PFSK-1 (cell line): ENCODE measurements around the gene CTXN3.

Experiments used
- FOXP2 ChIP-seq: optimal IDR thresholded peaks from 2 replicates; pipeline ENCODE3; 2011; ENCODE audit warnings: borderline replicate concordance, control low read depth, inconsistent platforms; ENCODE audit not compliant: insufficient read depth; ENCODE audit errors: extremely low read length, extremely low read depth
- POLR2AphosphoS5 ChIP-seq: IDR thresholded peaks from 2 replicates; pipeline ENCODE4 v1.6.1; 2012; ENCODE audit warnings: low read depth, mild to moderate bottlenecking, control low read depth, low read length, moderate library complexity
- REST ChIP-seq, 2 experiments: IDR thresholded peaks; 2 replicates each; pipeline versions ENCODE4 v1.6.1 to v1.8.0; 2011 to 2012; ENCODE audit warnings: low read depth in 2 of 2, low read length in 2 of 2, control low read depth in 1 of 2, inconsistent platforms in 1 of 2, mild to moderate bottlenecking in 1 of 2, moderate library complexity in 1 of 2; ENCODE audit not compliant: insufficient read depth in 1 of 2
- SIN3A ChIP-seq: IDR thresholded peaks from 2 replicates; pipeline ENCODE4 v1.6.1; 2012; ENCODE audit warnings: mild to moderate bottlenecking, low read length, moderate library complexity, borderline replicate concordance; ENCODE audit not compliant: insufficient read depth
- TAF1 ChIP-seq: IDR thresholded peaks from 2 replicates; pipeline ENCODE4 v1.6.1; 2012; ENCODE audit warnings: low read length, control low read depth, borderline replicate concordance; ENCODE audit not compliant: insufficient read depth

CTXN3 gene

GRCh38 chr5:127667926-127668325 lies 19.0 kb downstream of the CTXN3 start:
- TF ChIP-seq REST (IDR thresholded peaks at IDR 0.05; ENCODE audit: insufficient read depth in 1 of 2, low read depth in 2 of 2, low read length in 2 of 2) (no peak), SIN3A (no peak), POLR2AphosphoS5 (no peak), FOXP2 (no peak), TAF1 (no peak)

GRCh38 chr5:127671218-127671617 lies 22.3 kb downstream of the CTXN3 start:
- TF ChIP-seq REST (IDR thresholded peaks at IDR 0.05; ENCODE audit: insufficient read depth in 1 of 2, low read depth in 2 of 2, low read length in 2 of 2), result no peak
- TF ChIP-seq FOXP2, result no peak
- TF ChIP-seq POLR2AphosphoS5, result no peak
- no peak for TF ChIP-seq SIN3A
- TF ChIP-seq TAF1, result no peak

GRCh38 chr5:127673117-127673800 lies 24.4 kb downstream of the CTXN3 start:
- no peak for TF ChIP-seq TAF1
- no peak for TF ChIP-seq REST (IDR thresholded peaks at IDR 0.05; ENCODE audit: insufficient read depth in 1 of 2, low read depth in 2 of 2, low read length in 2 of 2)

- no peak for TF ChIP-seq SIN3A
- no peak for TF ChIP-seq POLR2AphosphoS5
- no peak for TF ChIP-seq FOXP2
- no peak for TF ChIP-seq REST (IDR thresholded peaks at IDR 0.05; ENCODE audit: insufficient read depth in 1 of 2, low read depth in 2 of 2, low read length in 2 of 2)
- TF ChIP-seq TAF1, result no peak
These were observed 31.7 kb downstream of the CTXN3 start for GRCh38 chr5:127680595-127680994.

- TF ChIP-seq POLR2AphosphoS5 (no peak), REST (IDR thresholded peaks at IDR 0.05; ENCODE audit: insufficient read depth in 1 of 2, low read depth in 2 of 2, low read length in 2 of 2) (no peak), TAF1 (no peak), FOXP2 (no peak)
These were observed 34.1 kb downstream of the CTXN3 start for GRCh38 chr5:127683008-127683407.
